Measurements from ENCODE around the gene ZFYVE27.
"Not testable (repeated sequence)": the region's sequence is repeated elsewhere in the genome, so short reads cannot be mapped to it uniquely, and the experiment has no call there.

Gene ZFYVE27, protein sequence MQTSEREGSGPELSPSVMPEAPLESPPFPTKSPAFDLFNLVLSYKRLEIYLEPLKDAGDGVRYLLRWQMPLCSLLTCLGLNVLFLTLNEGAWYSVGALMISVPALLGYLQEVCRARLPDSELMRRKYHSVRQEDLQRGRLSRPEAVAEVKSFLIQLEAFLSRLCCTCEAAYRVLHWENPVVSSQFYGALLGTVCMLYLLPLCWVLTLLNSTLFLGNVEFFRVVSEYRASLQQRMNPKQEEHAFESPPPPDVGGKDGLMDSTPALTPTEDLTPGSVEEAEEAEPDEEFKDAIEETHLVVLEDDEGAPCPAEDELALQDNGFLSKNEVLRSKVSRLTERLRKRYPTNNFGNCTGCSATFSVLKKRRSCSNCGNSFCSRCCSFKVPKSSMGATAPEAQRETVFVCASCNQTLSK

DNA sequence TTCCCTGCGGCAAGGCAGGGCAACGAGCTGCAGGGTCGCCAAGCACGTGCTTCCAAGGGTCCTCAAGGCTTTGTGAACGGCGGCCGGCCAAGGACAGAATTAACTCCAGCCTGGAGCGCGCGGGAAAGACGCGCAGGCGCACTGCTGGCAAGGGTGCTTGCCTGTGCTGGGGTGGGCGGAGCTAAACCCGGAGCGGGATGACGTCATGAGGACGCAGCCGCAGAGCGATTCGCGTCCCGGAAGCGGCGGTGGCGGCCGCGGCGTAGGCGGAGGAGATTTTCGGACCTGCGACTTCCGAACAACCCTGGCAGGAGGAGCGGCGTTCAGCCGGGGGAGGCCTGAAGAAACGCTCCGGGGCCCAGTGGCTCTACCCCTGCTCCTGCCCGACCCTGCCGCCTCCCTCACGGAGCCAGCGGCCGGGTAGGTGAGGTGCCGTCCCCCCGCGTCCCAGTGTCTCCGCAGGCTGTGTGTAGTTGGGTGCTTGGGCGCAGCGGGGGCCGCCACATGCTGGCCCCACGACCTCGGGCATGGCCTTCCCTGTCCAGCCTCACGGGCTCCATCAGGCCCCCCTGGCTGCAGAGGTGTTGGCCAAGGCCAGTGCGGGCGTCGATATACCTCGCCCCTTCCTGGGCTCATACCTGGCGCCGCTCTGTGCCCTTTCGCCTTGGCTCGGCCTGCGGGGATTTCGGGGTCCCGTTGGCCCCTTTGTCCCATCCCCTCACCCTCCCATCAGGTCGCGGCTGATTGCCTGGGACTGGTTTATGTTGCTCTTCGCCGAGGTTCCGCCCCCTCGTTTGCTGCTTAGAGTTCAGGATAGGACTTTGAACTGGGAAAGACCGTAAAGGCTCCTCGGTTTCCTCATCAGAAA is at the start of gene ZFYVE27:
Gene ZFYVE27, plus strand, starts transcription at position 227 of the 868 bp plus-strand sequence. CDS start 1,350 bp downstream, outside the sequence.
- DNase-seq (ENCODE audit: low read depth), result peak; percentile 87

DNA sequence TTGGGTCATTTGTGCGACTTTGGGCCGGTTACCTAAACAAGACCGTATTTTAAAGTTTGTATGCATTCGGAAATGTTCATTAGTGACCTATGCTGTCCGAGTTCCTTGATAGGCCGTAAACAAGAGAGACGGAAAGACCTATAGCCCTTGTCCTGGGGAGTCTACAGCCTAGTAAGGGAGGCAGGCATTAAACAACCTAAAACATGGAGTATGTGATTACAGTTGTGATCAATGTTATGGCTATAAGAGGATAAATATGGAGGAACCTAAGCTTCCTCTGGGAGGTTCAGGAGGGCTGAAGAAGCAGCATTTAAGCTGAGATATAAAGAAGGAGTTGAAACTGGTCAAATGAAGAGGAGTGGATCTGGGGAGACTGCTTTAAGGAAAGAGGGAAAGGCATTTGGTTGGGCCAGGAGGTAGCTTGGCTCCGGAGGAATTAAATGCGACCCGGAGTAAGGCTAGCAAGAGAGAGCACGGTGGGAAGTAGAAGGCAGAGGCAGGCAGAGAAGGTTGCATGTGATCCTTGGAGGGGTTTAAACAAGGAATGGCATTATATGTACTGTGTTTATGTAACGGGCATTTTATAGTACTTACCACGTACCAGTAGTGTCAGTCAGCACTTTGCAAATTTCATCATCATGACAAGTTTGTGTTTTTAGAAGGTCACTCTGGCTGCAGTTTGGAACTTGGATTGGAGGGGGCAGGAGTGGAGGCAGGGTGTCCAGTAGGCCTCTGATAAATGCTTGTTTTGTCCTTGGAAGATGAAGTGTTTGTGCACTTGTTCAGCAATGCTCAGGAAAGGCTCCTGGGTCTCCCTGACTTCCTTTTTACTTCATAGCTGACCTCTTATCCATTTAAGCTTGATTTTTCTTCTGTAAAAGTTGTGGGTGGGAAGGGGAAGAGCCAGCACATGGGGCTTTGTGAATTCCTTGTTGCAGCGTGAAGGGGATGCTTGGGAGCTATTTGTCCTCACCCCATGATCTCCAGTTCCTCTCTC is 48.8 kb upstream of the ZFYVE27 start:
- no peak for DNase-seq (ENCODE audit: low read depth)

DNA sequence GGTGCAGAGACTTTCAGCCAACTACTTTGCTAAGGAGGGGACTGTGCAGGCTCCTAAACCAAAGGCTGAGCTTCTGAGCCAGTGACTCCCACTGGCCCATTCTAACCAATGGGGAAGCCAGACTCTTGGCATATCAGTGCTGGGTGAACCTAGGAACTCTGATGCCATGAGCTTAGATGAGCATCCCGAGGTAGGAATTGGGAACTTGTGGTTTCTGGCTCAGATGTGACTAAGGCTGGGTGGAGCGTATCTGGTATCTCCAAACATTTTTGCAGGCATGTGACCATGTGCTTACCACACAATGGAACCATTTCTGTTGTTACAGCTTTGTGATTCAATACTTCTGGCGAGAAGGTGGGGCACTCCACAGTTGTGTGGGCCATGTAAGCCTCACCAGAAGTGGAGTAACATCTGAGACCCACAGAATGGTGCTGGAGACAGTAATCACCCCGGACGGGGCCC is 47.3 kb upstream of the ZFYVE27 start:
- no peak for DNase-seq (ENCODE audit: low read depth)

DNA sequence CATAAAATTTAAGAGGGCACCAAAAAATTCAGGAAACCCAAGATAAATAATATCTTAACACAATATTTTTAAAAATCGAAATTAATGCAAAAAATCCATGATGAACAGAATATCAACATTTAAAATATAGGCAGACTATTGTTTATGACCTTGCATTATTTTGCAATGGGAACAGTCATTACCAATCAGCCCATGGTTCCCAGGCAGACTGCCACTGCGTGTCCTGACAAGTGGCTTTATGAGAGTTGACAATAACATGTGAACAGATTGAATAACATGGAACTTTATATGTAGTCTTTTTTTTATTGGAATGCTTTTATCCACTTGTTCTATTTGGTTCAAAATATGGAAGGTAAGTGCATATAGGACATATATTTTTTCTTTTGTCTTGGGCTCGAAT is 46.8 kb upstream of the ZFYVE27 start:
- no peak for DNase-seq (ENCODE audit: low read depth)

DNA sequence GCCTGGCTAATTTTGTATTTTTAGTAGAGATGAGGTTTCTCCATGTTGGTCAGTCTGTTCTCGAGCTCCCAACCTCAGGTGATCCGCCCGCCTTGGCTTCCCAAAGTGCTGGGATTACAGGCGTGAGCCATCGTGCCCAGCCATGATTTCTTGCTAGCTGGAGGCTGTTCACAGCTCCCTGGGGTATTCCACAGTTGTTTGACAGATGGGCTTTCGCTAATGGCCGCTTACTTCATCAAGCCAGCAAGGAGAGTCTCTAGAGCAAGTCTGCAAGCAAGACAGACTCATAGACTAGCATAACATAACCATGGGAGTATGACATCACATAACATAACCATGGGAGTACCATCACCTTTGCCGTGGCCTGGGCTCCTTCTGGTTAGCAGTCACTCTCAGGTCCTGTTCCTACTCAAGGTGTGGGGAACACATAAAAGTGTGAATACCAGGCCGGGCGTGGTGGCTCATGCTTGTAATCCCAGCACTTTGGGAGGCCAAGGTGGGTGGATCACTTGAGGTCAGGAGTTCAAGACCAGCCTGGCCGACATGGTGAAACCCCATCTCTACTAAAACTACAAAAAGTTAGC is 38.8 kb upstream of the ZFYVE27 start:
- not testable (repeated sequence) for DNase-seq (ENCODE audit: low read depth)

DNA sequence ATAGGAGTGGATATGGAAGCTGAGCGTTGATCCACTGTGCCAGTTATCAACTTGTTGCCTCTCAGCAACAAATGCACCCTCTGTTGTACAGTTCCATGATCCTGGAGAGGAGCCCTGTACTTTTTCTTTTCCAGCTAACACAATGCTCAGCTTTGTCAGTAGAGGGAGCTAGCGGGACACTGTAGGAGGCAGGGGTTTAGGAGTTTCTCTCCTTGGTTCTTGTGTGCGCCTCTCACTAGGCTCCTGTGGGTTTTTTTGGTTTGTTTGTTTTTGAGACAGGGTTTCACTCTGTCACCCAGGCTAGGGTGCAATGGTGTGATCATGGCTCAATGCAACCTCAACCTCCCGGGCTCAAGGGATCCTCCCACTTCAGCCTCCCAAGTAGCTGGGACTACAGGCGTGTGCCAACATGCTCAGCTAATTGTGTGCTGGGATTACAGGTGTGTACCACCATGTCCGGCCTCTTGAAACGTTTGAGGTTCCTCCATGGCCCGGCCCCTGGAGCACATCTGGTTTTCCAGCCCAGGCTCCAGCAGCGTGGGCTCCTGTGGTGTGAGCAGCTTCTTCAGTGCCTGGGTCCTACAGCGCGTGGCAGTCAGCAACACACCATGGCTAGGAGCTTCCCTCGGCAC is 35.4 kb upstream of the ZFYVE27 start:
- no peak for DNase-seq (ENCODE audit: low read depth)

DNA sequence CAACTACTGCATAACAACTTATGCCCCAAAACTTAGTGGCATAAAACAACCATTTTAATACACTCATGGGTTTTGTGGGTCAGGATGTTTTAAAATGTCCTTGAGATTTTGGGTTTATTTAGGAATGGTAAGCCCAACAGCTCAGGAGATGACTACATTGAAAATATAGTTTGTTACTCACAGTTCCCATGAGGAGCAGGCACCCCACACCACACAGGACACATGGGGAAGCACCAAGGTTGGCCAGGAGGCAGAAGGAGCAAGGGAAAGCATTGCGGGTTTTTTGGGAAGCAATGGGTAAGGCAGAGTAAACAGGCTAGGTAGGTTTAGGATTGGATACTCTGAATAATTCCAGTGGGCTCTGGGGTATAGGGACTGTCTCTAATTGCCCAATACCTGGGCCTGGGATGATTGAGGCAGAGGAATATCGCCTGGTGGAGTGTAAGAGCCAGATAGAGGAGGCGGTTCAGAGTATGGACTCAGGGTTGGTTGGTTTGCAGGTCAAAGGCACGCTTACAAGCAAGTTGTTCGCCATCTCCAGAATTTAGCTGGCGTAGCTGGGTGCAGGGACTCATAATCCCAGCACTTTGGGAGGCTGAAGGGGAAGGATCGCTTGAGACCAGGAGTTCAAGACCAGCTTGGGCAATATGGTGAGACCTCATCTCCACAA is 33.4 kb upstream of the ZFYVE27 start:
- no peak for DNase-seq (ENCODE audit: low read depth)

DNA sequence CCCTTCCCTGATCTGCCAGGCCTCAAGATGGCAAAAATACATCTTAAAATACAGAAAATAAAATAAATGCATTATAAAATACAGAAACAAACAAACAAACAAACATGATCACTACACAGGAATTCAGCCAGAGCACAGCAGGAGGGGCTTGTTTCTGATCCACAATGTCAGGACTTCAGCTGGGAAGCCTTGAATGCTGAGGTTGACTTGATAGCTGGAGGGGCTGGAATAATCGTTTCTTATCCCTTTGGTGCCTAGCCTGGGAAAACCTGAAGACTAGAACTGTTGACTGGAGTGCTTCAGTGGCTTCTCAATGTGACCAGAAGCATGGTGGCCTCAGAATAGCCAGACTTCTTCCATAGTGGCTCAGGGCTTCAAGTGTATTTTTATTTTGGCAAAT is 32.6 kb upstream of the ZFYVE27 start:
- DNase-seq (ENCODE audit: low read depth), result no peak

DNA sequence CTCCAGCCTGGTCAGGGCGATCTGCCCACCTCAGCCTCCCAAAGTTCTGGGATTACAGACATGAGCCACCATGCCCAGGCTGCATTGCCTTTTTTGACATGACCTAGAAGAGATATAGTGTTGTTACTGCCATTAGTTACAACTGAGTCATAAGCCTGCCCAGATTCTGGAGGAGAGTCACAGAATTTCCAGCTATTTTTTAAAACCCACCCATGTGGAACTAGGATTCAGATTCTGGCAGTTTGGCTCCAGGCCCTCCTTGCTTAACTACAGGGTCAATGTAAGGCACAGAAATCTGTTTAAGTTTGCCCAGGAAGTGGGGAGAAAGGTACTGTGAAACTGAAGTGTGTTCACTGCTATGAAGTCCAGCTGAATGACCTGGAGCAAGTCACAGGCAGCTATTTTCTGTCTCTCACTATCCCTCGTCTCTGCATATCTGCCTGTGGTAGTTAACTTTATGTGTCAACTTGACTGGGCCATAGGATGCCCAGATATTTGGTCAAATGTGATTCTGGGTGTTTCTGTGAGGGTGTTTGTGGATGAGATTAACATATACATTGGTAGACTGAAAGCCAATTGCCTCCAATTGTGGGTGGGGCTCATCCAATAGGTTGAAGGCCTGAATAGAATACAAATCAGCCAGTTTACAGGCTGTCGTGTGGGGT is 31.8 kb upstream of the ZFYVE27 start:
- DNase-seq (ENCODE audit: low read depth), result no peak

DNA sequence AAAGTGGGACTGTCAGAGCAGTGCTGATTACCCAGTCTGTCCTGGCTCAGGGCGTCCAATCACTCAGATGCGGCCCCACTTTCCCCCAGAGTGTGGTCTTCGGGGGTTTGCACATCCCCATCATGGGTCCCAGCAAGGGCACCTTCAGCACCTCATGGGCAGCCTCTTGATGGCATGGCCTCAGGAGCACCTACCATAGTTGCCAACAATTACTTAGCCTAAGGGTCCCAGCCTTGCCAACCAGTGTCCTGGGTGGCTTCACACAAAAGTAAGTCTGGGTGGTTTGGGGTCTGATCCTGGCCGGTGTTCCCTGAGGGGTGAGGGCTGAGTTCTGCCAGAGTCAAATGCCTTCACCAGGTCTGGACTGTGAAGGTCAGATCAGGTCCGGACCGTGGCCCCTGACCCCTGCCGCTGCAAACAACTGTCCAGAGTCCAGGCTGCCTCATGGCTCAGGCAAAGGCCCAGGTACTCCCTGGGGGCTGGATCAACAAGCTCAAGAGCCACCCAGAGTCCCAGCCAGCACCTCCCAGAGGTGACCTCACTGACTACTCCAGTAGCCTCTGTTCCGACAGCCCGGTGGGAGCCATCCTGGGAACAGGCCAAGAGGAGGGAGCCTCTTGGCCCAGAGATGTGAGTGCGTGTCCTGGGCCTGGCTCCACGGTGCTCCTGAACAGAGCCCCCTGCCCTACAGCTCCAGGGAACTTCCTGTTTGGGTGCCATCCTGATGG is 29.6 kb upstream of the ZFYVE27 start:
- no peak for DNase-seq (ENCODE audit: low read depth)

DNA sequence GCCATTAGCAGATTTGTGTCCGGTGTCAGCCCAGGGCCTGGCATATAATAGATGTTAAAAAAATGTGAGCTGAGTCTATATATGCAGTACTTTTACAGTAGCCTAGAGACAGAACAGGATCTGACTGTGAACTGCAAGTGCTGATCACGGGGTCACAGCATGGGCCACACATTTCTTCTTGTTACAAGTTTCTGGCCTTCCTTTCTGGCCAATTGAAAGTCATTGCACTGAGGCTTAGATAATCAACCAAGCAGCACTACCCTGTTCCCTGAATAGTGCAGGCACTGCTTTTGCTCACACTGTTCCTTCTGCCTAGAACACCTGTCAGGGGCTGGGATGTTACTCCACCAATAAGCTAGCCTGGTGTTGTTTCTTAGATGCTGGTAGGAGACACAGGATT is 28.8 kb upstream of the ZFYVE27 start:
- no peak for DNase-seq (ENCODE audit: low read depth)

DNA sequence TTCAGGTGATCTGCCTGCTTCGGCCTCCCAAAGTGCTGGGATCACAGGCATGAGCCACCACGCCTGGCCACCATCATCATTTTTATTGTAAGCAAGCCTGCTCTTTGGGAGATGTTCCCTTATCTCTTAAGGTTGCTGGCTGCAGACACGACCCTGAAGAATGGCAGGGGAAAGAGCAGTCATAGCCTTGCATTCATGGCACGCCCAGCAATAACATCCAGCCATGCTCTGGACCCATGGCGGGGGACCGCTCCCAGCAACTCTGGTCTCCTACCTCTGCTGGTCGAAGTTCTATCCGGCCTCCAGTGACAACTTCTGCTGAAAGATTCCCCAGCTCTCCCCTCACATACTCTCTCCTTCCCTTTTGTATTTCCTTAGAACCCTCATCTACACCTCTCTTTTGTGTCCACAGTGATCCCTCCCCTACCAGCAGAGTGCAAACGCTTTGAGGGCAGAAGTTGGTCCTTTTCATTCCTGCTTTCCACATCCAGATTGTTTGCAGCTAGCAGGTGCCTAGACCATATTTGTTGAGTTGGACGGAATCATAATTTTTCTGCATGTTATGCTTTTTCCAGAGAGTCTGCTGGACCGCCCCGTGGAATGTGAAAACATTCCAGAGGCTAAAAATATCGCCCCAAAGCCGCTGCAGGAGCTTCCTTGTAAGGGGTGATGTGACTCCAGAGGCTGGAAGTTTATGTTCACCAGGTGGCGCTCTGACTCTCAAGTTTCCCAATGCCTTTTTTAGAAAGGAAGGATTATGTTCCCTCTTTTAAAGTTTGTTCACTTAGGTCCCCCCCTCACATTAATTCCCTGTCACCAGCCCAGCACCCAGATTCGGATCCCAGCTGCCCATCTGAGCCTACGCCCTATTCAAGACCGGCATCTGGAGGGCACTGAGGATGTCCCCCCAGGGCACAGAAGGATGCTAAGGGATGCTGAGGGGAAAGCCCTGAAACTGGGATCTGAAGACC is 27.7 kb upstream of the ZFYVE27 start:
- no peak for DNase-seq (ENCODE audit: low read depth)

DNA sequence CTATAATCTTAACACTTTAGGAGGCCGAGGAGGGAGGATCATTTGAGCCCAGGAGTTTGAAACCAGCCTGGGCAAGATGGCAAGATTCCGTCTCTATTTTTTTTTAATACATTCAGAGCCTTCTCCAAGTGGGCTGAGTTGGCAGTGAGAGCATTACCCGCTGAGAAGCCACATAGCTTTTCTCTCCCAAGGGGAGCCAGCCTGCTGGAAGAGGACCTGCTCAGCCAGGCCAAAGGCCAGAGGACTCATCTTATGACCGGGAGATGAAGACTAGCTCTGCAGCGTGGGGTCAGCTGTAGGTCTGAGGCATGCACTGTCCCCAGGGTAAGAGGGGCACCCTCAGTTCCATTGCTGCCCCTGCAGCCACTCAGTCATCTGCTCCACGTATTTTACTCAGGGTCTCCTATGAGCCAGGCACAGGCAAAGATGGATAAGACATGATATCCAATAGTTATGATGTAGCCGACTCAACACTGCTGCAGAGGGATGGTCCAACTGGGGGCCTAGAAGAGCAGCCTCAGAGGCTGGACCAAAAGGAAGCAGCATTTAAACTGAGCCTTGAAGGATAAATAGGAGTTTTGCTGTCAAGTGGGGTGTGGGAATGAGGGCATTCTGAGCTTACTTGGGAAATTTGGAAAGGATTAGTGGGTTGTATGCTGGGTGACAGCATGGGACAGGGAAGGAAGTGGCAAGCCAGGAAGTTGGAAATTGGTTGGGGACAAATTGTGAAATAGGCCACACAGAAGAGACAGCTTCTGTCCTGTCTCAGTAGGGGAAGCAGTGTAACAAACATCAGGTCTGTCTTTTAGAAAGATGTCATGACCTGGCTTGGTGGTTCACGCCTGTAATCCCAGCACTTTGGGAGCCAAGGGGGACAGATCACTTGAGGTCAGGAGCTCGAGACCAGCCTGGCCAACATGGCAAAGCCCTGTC is 25.0 kb upstream of the ZFYVE27 start:
- DNase-seq (ENCODE audit: low read depth), result no peak

DNA sequence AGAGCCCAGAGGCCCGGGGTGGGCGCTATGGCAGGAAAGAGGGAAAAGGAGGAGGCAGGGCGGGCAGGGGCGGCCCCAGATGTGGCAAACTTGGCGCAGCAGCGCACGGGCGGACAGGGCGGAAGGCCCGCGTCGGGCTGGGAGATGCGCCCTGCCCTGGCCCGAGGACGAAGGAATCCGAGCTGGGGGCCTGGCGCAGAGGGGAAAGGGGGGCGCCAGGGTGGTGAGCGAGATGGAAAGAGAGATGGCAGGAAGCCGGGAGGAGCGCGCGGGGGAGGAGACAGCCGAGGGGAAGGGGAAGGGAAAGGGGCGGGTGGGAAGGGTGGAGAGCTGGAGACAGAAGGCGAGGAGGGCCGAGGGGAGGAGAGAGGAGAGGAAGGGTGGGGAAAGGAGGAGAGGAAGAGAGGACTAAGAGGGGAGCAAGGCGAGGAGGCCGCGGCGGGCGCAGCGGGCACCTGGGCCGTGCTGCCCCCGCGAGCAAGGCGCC is 23.5 kb upstream of the ZFYVE27 start, which contains the start of gene MARVELD1:
Gene MARVELD1, plus strand, starts transcription at position 392 of the 487 bp plus-strand sequence. CDS start 147 bp downstream, outside the sequence.
- DNase-seq (ENCODE audit: low read depth), result no peak

DNA sequence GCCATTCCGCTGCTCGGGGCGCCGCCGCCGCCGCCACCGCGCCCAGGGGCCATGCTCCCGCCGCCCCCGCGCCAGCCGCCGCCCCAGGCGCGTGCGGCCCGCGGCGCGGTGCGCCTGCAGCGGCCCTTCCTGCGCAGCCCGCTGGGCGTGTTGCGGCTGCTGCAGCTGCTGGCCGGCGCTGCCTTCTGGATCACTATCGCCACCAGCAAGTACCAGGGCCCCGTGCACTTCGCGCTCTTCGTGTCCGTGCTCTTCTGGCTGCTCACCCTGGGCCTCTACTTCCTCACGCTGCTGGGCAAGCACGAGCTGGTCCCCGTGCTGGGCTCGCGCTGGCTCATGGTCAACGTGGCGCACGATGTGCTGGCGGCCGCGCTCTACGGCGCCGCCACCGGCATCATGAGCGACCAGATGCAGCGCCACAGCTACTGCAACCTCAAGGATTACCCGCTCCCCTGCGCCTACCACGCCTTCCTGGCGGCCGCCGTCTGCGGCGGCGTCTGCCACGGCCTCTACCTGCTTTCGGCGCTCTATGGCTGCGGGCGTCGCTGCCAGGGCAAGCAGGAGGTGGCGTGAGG is 23.0 kb upstream of the ZFYVE27 start:
- DNase-seq (ENCODE audit: low read depth), result peak; percentile 37

Data from T-helper 22 cell (primary cell).